ENCODE measurements around the gene LHB. TPM values are rescaled to one million over a fixed set of nuclear protein-coding genes. Genes with fewer than 3 reads are reported as not detected.

Gene LHB
- total RNA-seq, 2 experiments from 2014 or later: not detected

DNA sequence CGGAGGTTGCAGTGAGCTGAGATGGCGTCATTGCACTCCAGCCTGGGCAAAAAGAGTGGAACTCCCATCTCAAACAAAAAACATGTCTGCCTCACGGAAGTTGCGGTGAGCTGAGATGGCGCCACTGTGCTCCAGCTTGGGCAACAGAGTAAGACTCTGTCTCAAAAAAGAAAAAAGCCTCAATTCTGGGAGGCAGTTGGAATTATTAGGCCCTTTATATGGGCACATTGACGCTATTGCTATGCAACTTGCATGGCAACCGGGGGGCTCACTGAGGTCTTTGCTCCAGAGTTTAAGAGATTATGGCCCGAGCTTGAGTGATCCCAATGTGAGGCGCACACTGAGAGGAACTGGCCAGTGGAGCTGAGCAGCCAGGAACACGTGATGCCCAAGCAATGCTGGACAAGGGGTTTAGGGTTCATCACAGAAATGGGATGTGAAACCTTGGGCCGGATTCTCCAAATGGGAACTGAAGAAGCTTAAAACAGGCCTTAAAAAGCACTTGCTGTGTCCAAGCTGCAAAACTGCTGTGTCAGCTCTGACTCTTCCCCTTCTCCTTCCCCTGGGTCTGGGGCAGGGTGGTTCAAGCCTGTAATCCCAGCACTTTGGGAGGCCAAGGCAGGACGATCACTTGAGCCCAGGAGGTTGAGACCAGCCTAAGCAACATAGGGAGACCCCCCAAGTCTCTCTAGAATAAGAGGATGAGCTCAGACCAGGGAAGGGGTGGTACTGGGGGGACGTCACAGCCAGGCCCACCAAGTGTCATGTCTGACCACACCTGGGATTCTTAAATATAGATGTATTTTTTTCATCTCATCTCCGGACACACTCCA lies 49.3 kb downstream of the LHB start:
- peaks cover 45% of the 10 kb centered on the region for H3K4me1 Mint-ChIP-seq (ENCODE audit: low read depth)
- CTCF ChIA-PET: interaction anchor here (1.0 to 2.2 kb wide), 5 partner anchors 9 to 26 kb away, joined by 3 to 11 read pairs (median 5); partner anchors contain the start of genes GYS1 and RUVBL2
- H3K27ac Mint-ChIP-seq: peak overlapping the region; percentile 97
- DNase-seq: no peak
- H3K36me3 Mint-ChIP-seq (ENCODE audit: low read depth): peaks cover 31% of the 10 kb centered on the region
- H3K9me3 Mint-ChIP-seq: no peaks in the 10 kb centered on the region
- H3K4me3 Mint-ChIP-seq: peak overlapping the region; percentile 100
- H3K27me3 Mint-ChIP-seq (ENCODE audit: low read depth): no peaks in the 10 kb centered on the region
- intact Hi-C loops (cut with micrococcal nuclease): loop anchor here (5.0 kb wide), 1 partner anchor 110 kb away; no protein-coding TSS in a partner anchor

DNA sequence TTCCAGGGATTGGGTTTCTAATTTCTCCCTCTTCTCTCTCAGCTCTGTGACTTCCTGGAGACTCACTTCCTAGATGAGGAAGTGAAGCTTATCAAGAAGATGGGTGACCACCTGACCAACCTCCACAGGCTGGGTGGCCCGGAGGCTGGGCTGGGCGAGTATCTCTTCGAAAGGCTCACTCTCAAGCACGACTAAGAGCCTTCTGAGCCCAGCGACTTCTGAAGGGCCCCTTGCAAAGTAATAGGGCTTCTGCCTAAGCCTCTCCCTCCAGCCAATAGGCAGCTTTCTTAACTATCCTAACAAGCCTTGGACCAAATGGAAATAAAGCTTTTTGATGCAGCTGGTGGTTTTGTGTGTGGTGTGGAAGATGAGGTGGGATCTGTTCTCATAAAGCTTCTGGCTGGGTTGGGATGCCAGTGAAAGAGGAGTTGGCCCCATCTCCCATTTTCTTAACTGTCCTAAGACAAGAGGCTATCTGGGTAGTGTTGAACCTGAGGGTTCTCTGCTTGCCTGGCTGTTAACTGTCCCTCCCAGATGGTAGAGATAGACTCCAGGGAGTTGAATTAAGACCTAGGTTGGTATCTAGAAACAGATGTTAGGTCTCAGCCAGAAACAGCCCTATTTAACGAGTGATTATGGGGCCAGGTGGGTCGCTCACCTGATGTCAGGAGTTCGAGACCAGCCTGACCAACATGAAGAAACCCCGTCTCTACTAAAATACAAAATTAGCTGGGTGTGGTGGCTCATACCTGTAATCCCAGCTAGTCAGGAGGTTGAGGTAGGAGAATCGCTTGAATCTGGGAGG lies 50.1 kb downstream of the LHB start:
- CTCF ChIA-PET: interaction anchor here (1.4 to 2.2 kb wide), 5 partner anchors 10 to 124 kb away, joined by 3 to 11 read pairs (median 4); partner anchors contain the start of genes GYS1 and RUVBL2
- peaks cover 33% of the 10 kb centered on the region for H3K36me3 Mint-ChIP-seq (ENCODE audit: low read depth)

More for the DNA sequence above, 50.1 kb downstream of the LHB start:
- Mint-ChIP-seq H3K27ac (peak overlapping the region; percentile 97), H3K4me1 (ENCODE audit: low read depth) (peaks cover 53% of the 10 kb centered on the region), H3K9me3 (no peaks in the 10 kb centered on the region), H3K27me3 (ENCODE audit: low read depth) (no peaks in the 10 kb centered on the region), H3K4me3 (peak overlapping the region; percentile 100)
- DNase-seq: no peak
- intact Hi-C loops (cut with micrococcal nuclease): loop anchor here (1.0 to 5.0 kb wide), 2 partner anchors 109 to 131 kb away; no protein-coding TSS in a partner anchor

Small RNAs within 50 kb of the gene (microRNA-seq; reads per million reads assigned to microRNA genes)
- gene MIR6798 (ENCODE audit: borderline microRNAs expressed, borderline replicate concordance): not detected

Other genes starting within 250 kb of the LHB start
- 10 to 100 TPM; 66.4 to 66.8 TPM for gene BCAT2, start 206.1 kb downstream of the LHB start, total RNA-seq
- under 1 TPM in 1 of 2 experiments, not detected in 1; 0.50 TPM for gene HSD17B14, start 180.6 kb downstream of the LHB start, total RNA-seq
- 1 to 10 TPM; 8.3 to 8.8 TPM for gene PLEKHA4, start 148.5 kb downstream of the LHB start, total RNA-seq
- gene PPP1R15A, start 144.7 kb downstream of the LHB start, total RNA-seq: 10 to 100 TPM; 96.5 to 97.4 TPM
- gene TULP2, start 118.3 kb downstream of the LHB start, total RNA-seq: under 1 TPM; 0.54 to 0.81 TPM
- gene NUCB1, start 116.8 kb downstream of the LHB start, total RNA-seq: 100 to 1,000 TPM; 172 to 182 TPM
- gene DHDH, start 83.4 kb downstream of the LHB start, total RNA-seq: 1 to 10 TPM; 4.2 to 4.5 TPM
- gene BAX, start 62.2 kb downstream of the LHB start, total RNA-seq: 100 to 1,000 TPM; 267 to 302 TPM
- 1,000 to 10,000 TPM; 1,093 to 1,120 TPM for gene FTL, start 51.8 kb downstream of the LHB start, total RNA-seq
- 10 to 100 TPM; 29.6 to 31.2 TPM for gene GYS1, start 23.8 kb downstream of the LHB start, total RNA-seq
- gene RUVBL2, start 23.2 kb downstream of the LHB start, total RNA-seq: 100 to 1,000 TPM; 119 to 126 TPM
- not detected for gene CGB3, start 7.2 kb upstream of the LHB start, total RNA-seq
- not detected for gene CGB2, start 14.8 kb upstream of the LHB start, total RNA-seq
- gene CGB1, start 19.8 kb upstream of the LHB start, total RNA-seq: not detected
- not detected for gene CGB5, start 26.8 kb upstream of the LHB start, total RNA-seq
- not detected for gene CGB8, start 32.0 kb upstream of the LHB start, total RNA-seq
- gene CGB7, start 40.7 kb upstream of the LHB start, total RNA-seq: not detected
- gene NTF4, start 47.7 kb upstream of the LHB start, total RNA-seq: not detected
- gene KCNA7, start 55.6 kb upstream of the LHB start, total RNA-seq: not detected
- gene SNRNP70, start 68.4 kb upstream of the LHB start, total RNA-seq: 100 to 1,000 TPM; 163 to 166 TPM
- gene LIN7B, start 97.3 kb upstream of the LHB start, total RNA-seq: 1 to 10 TPM; 3.4 to 3.8 TPM
- gene C19orf73, start 102.1 kb upstream of the LHB start, total RNA-seq: 1 to 10 TPM; 1.5 to 1.9 TPM
- 1 to 10 TPM; 4.6 to 4.9 TPM for gene PPFIA3, start 102.5 kb upstream of the LHB start, total RNA-seq
- gene HRC, start 138.3 kb upstream of the LHB start, total RNA-seq: not detected
- gene TRPM4, start 140.7 kb upstream of the LHB start, total RNA-seq: under 1 TPM; 0.22 to 0.62 TPM

Data from activated naive CD4-positive, alpha-beta T cell treated with anti-CD3 and anti-CD28 coated beads for 36 hours (primary cell).